ENCODE results near the gene LDB1.

- TF ChIP-seq CTCF (IDR thresholded peaks at IDR 0.05) (no peak), POLR2A (IDR thresholded peaks at IDR 0.05) (no peak), EP300 (IDR thresholded peaks at IDR 0.05; ENCODE audit: low read depth) (no peak)
Observed at GRCh38 chr10:102140913-102141540, 20.9 kb upstream of the LDB1 start.
